22Rv1 (cell line): Measurements from ENCODE around the gene SLC39A1.

Source experiments
- H3K27ac ChIP-seq: fragments of 450-650 bp; 2 replicates; pipeline ENCODE4 v1.5.1; 2017
- ZFX ChIP-seq: fragments of 450-650 bp; IDR thresholded peaks from 2 replicates; pipeline ENCODE4 v1.6.1; 2017; ENCODE audit warnings: antibody characterized with exemption, borderline replicate concordance
- TF ChIP-seq, protein P1 (sequence below): fragments of 450-650 bp; IDR thresholded peaks from 2 replicates; pipeline ENCODE4 v1.5.1; 2017; ENCODE audit warnings: mild to moderate bottlenecking

SLC39A1 gene

GRCh38 chr1:153945795-153946621 is 17.3 kb downstream of the SLC39A1 start:
- TF ChIP-seq, protein P1, sequence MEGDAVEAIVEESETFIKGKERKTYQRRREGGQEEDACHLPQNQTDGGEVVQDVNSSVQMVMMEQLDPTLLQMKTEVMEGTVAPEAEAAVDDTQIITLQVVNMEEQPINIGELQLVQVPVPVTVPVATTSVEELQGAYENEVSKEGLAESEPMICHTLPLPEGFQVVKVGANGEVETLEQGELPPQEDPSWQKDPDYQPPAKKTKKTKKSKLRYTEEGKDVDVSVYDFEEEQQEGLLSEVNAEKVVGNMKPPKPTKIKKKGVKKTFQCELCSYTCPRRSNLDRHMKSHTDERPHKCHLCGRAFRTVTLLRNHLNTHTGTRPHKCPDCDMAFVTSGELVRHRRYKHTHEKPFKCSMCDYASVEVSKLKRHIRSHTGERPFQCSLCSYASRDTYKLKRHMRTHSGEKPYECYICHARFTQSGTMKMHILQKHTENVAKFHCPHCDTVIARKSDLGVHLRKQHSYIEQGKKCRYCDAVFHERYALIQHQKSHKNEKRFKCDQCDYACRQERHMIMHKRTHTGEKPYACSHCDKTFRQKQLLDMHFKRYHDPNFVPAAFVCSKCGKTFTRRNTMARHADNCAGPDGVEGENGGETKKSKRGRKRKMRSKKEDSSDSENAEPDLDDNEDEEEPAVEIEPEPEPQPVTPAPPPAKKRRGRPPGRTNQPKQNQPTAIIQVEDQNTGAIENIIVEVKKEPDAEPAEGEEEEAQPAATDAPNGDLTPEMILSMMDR = no peak
- no peak for TF ChIP-seq ZFX
- peak overlapping the region; percentile 95 for H3K27ac ChIP-seq

DNA sequence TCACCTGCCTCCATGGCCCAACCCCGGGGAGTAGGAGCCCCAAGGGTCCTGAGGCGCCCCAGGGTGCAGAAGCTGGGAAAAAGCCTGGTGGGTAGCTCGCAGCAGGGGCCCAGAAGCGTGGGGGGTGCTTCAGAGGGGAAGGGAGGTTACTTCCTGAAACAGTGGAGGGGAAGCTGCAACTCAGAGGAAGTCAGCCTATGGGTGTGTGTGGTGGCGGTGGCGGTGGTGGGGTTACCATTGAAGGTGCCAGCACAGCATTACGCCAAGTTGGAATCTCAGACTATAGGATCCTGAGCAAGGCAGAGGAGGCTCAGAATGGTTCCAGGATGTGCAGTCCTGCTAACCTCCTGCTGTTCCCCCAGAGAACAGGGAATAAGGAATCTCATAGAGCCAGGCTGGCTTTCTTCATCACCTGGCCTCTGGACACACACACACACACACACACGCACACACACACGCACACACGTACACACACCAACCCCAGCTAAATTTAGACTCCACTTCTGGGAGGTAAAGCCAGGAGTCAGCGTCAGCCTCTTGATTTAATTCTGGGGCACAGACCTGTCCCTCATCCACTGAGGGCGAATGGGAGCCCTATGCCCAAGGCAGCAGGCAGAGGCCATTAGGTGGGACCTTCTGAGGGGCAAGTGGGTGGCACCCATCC is 18.1 kb downstream of the SLC39A1 start:
- peak overlapping the region; percentile 95 for H3K27ac ChIP-seq
- TF ChIP-seq, protein P1 = no peak
- TF ChIP-seq ZFX = no peak

- H3K27ac ChIP-seq = peak overlapping the region; percentile 95
- no peak for TF ChIP-seq ZFX
- TF ChIP-seq, protein P1 = no peak
Measured at GRCh38 chr1:153944827-153945117, 18.6 kb downstream of the SLC39A1 start.

- peak overlapping the region; percentile 95 for H3K27ac ChIP-seq
- TF ChIP-seq, protein P1 = no peak
- no peak for TF ChIP-seq ZFX
Measured at GRCh38 chr1:153944005-153944826, 19.1 kb downstream of the SLC39A1 start.

- TF ChIP-seq, protein P1 = no peak
- no peak for TF ChIP-seq ZFX
Measured at GRCh38 chr1:153942766-153943549, 20.4 kb downstream of the SLC39A1 start.

GRCh38 chr1:153941826-153942725 is 21.3 kb downstream of the SLC39A1 start:
- H3K27ac ChIP-seq = no peak overlapping the region
- TF ChIP-seq, protein P1 = no peak
- no peak for TF ChIP-seq ZFX

More at GRCh38 chr1:153942766-153943549, 20.4 kb downstream of the SLC39A1 start:
- H3K27ac ChIP-seq = peak overlapping the region; percentile 7; the same call in 1 of the 2 replicates
